HEK293 (cell line): Measurements from ENCODE around the gene HDHD2.

ENCODE experiments used
- CTCF ChIA-PET: fragments of 350-600 bp; formaldehyde crosslinking; extraction: SDS; loops from one replicate; lab custom pipeline; 2021; ENCODE audit warnings: antibody characterized with exemption; lab: Yijun Ruan, JAX
- POLR2A ChIA-PET: fragments of 300-600 bp; formaldehyde crosslinking; extraction: SDS; loops from one replicate; lab custom pipeline; 2020; ENCODE audit warnings: antibody characterized with exemption, inconsistent platforms; lab: Yijun Ruan, JAX
- H3K27ac ChIP-seq: fragments of 200-500 bp; sonication (Bioruptor generic); 2 replicates; pipeline ENCODE4 v1.5.1; 2014; ENCODE audit warnings: low read depth, low read length, control low read depth, inconsistent platforms; ENCODE audit errors: extremely low read depth
- H3K36me3 ChIP-seq, 2 experiments: fragments of 200-500 bp in 1 of 2; sonication (Bioruptor generic) in 1 of 2; 1 replicate in 1 of 2; 2 replicates in 1 of 2; pipeline ENCODE4 v1.5.1; 2014 to 2017; ENCODE audit warnings: inconsistent platforms in 2 of 2, low read length in 2 of 2; ENCODE audit not compliant: control insufficient read depth in 2 of 2, insufficient read depth in 1 of 2
- H3K4me1 ChIP-seq: fragments of 200-500 bp; sonication (Bioruptor generic); 2 replicates; pipeline ENCODE4 v1.5.1; 2014; ENCODE audit warnings: mild to moderate bottlenecking, low read length, inconsistent platforms; ENCODE audit not compliant: control insufficient read depth, insufficient read depth
- H3K4me3 ChIP-seq: 2 replicates; pipeline ENCODE4 v1.5.1; 2011; ENCODE audit warnings: low read depth, mild to moderate bottlenecking, control low read depth, low read length, moderate library complexity
- H3K9me3 ChIP-seq: fragments of 200-500 bp; sonication (Bioruptor generic); 2 replicates; pipeline ENCODE4 v1.5.1; 2014; ENCODE audit warnings: low read depth, low read length, inconsistent platforms; ENCODE audit not compliant: control insufficient read depth, insufficient read depth
- HOXD13 ChIP-seq: sonication (generic); formaldehyde crosslinking; IDR thresholded peaks from 2 replicates; pipeline ENCODE4 v1.8.0; 2022; ENCODE audit warnings: missing genetic modification reagents, borderline replicate concordance
- PRDM6 ChIP-seq: fragments of 450-650 bp; formaldehyde crosslinking; IDR thresholded peaks from 2 replicates; pipeline ENCODE4 v1.5.1; 2017; ENCODE audit warnings: missing biosample characterization, missing genetic modification characterization
- TCF7L2 ChIP-seq: IDR thresholded peaks from 2 replicates; pipeline ENCODE4 v1.6.1; 2011; ENCODE audit warnings: low read depth, mild to moderate bottlenecking, inconsistent platforms, low read length, moderate library complexity, borderline replicate concordance
- TRIM28 ChIP-seq: IDR thresholded peaks from 2 replicates; pipeline ENCODE4 v1.6.1; 2011; ENCODE audit warnings: low read length, control low read depth, borderline replicate concordance
- YY2 ChIP-seq: fragments of 450-650 bp; formaldehyde crosslinking; IDR thresholded peaks from 2 replicates; pipeline ENCODE4 v1.5.1; 2016; ENCODE audit warnings: missing biosample characterization, missing genetic modification characterization
- ZNF146 ChIP-seq: fragments of 450-650 bp; formaldehyde crosslinking; IDR thresholded peaks from 2 replicates; pipeline ENCODE4 v1.5.1; 2016; ENCODE audit warnings: missing biosample characterization, missing genetic modification characterization
- ZNF311 ChIP-seq: fragments of 450-650 bp; formaldehyde crosslinking; IDR thresholded peaks from 2 replicates; pipeline ENCODE4 v1.5.1; 2017; ENCODE audit warnings: missing biosample characterization, missing genetic modification characterization, borderline replicate concordance
- ZNF555 ChIP-seq: fragments of 450-650 bp; formaldehyde crosslinking; conservative IDR thresholded peaks from 2 replicates; pipeline ENCODE4 v1.5.1; 2017; ENCODE audit warnings: missing biosample characterization, mild to moderate bottlenecking, missing genetic modification characterization, inconsistent platforms
- ZNF558 ChIP-seq: fragments of 450-650 bp; formaldehyde crosslinking; IDR thresholded peaks from 2 replicates; pipeline ENCODE4 v1.5.1; 2016; ENCODE audit warnings: missing biosample characterization, missing genetic modification characterization
- ZNF692 ChIP-seq: fragments of 450-650 bp; formaldehyde crosslinking; IDR thresholded peaks from 2 replicates; pipeline ENCODE4 v1.5.1; 2016; ENCODE audit warnings: missing biosample characterization, missing genetic modification characterization
- ZNF792 ChIP-seq: fragments of 450-650 bp; formaldehyde crosslinking; IDR thresholded peaks from 2 replicates; pipeline ENCODE4 v1.5.1; 2016; ENCODE audit warnings: missing biosample characterization, missing genetic modification characterization
- ZNF837 ChIP-seq: fragments of 450-650 bp; formaldehyde crosslinking; IDR thresholded peaks from 2 replicates; pipeline ENCODE4 v1.5.1; 2016; ENCODE audit warnings: missing biosample characterization, missing genetic modification characterization
- TF ChIP-seq, protein P1 (sequence below): fragments of 450-650 bp; formaldehyde crosslinking; IDR thresholded peaks from 2 replicates; pipeline ENCODE4 v1.5.1; 2016; ENCODE audit warnings: missing biosample characterization, missing genetic modification characterization, low read depth
- TF ChIP-seq, protein P2 (sequence below): fragments of 450-650 bp; formaldehyde crosslinking; IDR thresholded peaks from 2 replicates; pipeline ENCODE4 v1.5.1; 2016; ENCODE audit warnings: missing biosample characterization, missing genetic modification characterization, borderline replicate concordance

HDHD2 gene

DNA sequence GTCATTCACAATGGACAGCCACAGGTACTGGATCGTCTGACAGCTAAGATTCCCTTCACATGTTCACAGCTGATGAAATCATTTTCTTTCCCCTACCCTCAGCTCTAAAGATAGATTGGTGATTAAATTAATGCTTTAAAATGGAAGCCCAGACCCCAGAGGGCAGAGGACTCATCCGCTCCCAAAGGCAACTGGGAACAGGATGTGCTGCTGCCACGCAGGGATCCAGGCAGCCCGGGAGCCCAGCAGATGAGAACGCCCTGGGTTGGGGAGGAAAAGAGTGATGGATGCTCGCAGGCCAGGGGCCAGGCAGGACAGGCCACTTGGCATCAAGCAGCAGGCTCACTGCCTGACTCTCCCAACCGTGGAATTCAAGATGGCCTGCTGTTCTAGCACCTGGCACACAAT lies 41.3 kb downstream of the HDHD2 start:
- POLR2A ChIA-PET = no interaction called here
- Histone ChIP-seq H3K9me3 (no peaks in the 10 kb centered on the region), H3K27ac (no peak overlapping the region), H3K4me1 (no peaks in the 10 kb centered on the region), H3K36me3 (peaks cover 16 to 77% of the 10 kb centered on the region in 2 experiments; a peak in 2 of 3 replicates), H3K4me3 (no peak overlapping the region)
- CTCF ChIA-PET = no interaction called here
- TF ChIP-seq ZNF146 (tag by site-specific recombination) (no peak), YY2 (tag by site-specific recombination) (no peak), TRIM28 (no peak), ZNF837 (no peak), PRDM6 (tag by site-specific recombination) (no peak)

DNA sequence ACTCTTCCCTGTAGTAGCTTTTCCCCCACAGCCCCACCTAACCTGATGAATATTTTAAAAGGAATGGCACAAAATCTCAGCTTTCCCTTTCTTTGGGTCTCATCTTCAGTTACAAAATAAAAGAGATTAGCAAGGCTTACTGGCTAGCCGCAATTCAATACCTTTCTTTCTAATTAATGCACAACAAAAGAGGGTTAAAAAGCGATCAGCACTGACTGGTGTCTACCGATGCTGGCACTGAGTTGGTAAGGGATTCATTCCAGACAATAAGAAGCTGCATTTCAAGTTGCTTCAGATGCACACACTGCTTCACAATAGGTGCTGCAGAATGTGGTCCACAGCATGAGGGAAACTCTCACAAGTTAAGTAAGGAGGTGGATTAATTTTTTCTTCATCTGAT lies 41.9 kb downstream of the HDHD2 start:
- POLR2A ChIA-PET = no interaction called here

More for the DNA sequence above, 41.9 kb downstream of the HDHD2 start:
- Histone ChIP-seq H3K4me1 (no peaks in the 10 kb centered on the region), H3K4me3 (no peak overlapping the region), H3K36me3 (peaks cover 16 to 72% of the 10 kb centered on the region in 2 experiments; a peak in 2 of 3 replicates), H3K9me3 (no peaks in the 10 kb centered on the region), H3K27ac (no peak overlapping the region)
- CTCF ChIA-PET = no interaction called here
- TF ChIP-seq HOXD13 (CRISPR knock-in tag) (no peak), ZNF792 (no peak), ZNF311 (tag by site-specific recombination) (no peak), TCF7L2 (no peak), ZNF558 (tag by site-specific recombination) (no peak), ZNF555 (tag by site-specific recombination) (no peak), ZNF692 (no peak)
- TF ChIP-seq, protein P1, sequence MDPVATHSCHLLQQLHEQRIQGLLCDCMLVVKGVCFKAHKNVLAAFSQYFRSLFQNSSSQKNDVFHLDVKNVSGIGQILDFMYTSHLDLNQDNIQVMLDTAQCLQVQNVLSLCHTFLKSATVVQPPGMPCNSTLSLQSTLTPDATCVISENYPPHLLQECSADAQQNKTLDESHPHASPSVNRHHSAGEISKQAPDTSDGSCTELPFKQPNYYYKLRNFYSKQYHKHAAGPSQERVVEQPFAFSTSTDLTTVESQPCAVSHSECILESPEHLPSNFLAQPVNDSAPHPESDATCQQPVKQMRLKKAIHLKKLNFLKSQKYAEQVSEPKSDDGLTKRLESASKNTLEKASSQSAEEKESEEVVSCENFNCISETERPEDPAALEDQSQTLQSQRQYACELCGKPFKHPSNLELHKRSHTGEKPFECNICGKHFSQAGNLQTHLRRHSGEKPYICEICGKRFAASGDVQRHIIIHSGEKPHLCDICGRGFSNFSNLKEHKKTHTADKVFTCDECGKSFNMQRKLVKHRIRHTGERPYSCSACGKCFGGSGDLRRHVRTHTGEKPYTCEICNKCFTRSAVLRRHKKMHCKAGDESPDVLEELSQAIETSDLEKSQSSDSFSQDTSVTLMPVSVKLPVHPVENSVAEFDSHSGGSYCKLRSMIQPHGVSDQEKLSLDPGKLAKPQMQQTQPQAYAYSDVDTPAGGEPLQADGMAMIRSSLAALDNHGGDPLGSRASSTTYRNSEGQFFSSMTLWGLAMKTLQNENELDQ (tag by site-specific recombination) = no peak
- TF ChIP-seq, protein P2, sequence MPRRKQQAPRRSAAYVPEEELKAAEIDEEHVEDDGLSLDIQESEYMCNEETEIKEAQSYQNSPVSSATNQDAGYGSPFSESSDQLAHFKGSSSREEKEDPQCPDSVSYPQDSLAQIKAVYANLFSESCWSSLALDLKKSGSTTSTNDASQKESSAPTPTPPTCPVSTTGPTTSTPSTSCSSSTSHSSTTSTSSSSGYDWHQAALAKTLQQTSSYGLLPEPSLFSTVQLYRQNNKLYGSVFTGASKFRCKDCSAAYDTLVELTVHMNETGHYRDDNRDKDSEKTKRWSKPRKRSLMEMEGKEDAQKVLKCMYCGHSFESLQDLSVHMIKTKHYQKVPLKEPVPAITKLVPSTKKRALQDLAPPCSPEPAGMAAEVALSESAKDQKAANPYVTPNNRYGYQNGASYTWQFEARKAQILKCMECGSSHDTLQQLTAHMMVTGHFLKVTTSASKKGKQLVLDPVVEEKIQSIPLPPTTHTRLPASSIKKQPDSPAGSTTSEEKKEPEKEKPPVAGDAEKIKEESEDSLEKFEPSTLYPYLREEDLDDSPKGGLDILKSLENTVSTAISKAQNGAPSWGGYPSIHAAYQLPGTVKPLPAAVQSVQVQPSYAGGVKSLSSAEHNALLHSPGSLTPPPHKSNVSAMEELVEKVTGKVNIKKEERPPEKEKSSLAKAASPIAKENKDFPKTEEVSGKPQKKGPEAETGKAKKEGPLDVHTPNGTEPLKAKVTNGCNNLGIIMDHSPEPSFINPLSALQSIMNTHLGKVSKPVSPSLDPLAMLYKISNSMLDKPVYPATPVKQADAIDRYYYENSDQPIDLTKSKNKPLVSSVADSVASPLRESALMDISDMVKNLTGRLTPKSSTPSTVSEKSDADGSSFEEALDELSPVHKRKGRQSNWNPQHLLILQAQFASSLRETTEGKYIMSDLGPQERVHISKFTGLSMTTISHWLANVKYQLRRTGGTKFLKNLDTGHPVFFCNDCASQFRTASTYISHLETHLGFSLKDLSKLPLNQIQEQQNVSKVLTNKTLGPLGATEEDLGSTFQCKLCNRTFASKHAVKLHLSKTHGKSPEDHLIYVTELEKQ = no peak
